ENCODE measurements around the gene BACE1. TPM values are rescaled to one million over a fixed set of nuclear protein-coding genes. Genes with fewer than 3 reads are reported as not detected.
"Not testable (repeated sequence)": the region's sequence is repeated elsewhere in the genome, so short reads cannot be mapped to it uniquely, and the experiment has no call there.

BACE1 gene
- total RNA-seq, 1 experiment from 2014 or later, result 10.2 TPM

- Mint-ChIP-seq H3K4me1 (no peaks in the 10 kb centered on the region), H3K4me3 (peak within 1 kb of the TSS in 1 of 2 experiments; percentile 31; a peak in 2 of 5 replicates)
Observed at GRCh38 chr11:117327567-117328374, 11.7 kb upstream of the BACE1 start, which contains the start of gene CEP164. Gene CEP164 (plus strand): TSS chr11:117327854. CDS start chr11:117338587, 10,733 bp downstream.

DNA sequence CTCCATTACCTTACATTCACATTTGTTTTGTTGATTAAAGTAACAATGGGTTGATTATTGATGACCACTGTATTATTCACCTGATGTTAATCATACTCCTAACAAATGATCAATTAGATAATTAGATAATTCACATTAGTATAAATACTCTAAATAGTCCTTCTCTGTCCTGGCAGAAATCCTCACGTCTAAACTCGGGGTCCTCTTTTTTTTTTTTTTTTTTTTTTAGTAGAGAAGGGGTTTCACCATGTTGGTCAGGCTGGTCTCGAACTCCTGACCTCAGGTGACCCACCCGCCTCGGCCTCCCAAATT, 11.2 kb upstream of the BACE1 start:
- not testable (repeated sequence) for H2BK12ac ChIP-seq (ENCODE audit: insufficient read length, low read depth, low read length); H3K27me3 ChIP-seq (ENCODE audit: insufficient read depth, low read length); H3K9me3 ChIP-seq (ENCODE audit: control insufficient read depth, low read depth, low read length); H3K79me1 ChIP-seq (ENCODE audit: insufficient read depth, low read depth, low read length, poor library complexity, severe bottlenecking); H3K4me3 Mint-ChIP-seq; H2BK5ac ChIP-seq (ENCODE audit: insufficient read length, low read length); H3K9me3 Mint-ChIP-seq; H3K36me3 Mint-ChIP-seq (ENCODE audit: insufficient read depth in 1 of 3, low read depth in 3 of 3); H2AK5ac ChIP-seq (ENCODE audit: insufficient read length, low read length); H3K27ac Mint-ChIP-seq; H3K4me2 ChIP-seq (ENCODE audit: insufficient read depth, insufficient read length, low read length); H3K23ac ChIP-seq (ENCODE audit: insufficient read length, low read depth, low read length); H3K79me2 ChIP-seq (ENCODE audit: insufficient read depth, low read length); H4K5ac ChIP-seq (ENCODE audit: insufficient read length, low read depth, low read length); H3K23me2 ChIP-seq (ENCODE audit: insufficient read length, low read depth, low read length, poor library complexity, severe bottlenecking); H3K27me3 Mint-ChIP-seq (ENCODE audit: low read depth); H3K4me1 ChIP-seq (ENCODE audit: insufficient read depth, low read length); H4K20me1 ChIP-seq (ENCODE audit: control insufficient read depth, insufficient read depth, insufficient read length); H2AFZ ChIP-seq (ENCODE audit: low read length); H3K14ac ChIP-seq (ENCODE audit: insufficient read depth, low read length); H3K4ac ChIP-seq (ENCODE audit: low read depth, low read length); H2BK15ac ChIP-seq (ENCODE audit: low read depth, low read length); H4K91ac ChIP-seq (ENCODE audit: insufficient read length, low read depth, low read length); H2BK20ac ChIP-seq (ENCODE audit: low read depth, low read length, poor library complexity, severe bottlenecking); H3K18ac ChIP-seq (ENCODE audit: insufficient read length, low read depth, low read length); H3T11ph ChIP-seq (ENCODE audit: low read length); DNase-seq; H3K9ac ChIP-seq (ENCODE audit: extremely low read depth, insufficient read length, low read length); H3K56ac ChIP-seq (ENCODE audit: insufficient read length, low read depth, low read length); H3K27ac ChIP-seq (ENCODE audit: insufficient read length, low read depth, low read length); H3K4me1 Mint-ChIP-seq; H2BK120ac ChIP-seq (ENCODE audit: low read depth, low read length, poor library complexity, severe bottlenecking); H4K8ac ChIP-seq (replicated peaks; ENCODE audit: insufficient read length, low read depth, low read length)
- no CpG with 5 or more reads among the region's 5 CpGs for whole genome bisulfite sequencing (ENCODE audit: extremely low coverage, insufficient read length, low lambda C conversion rate)

More at GRCh38 chr11:117327567-117328374, 11.7 kb upstream of the BACE1 start, which contains the start of gene CEP164:
- no peak within 1 kb of the TSS for H2BK15ac ChIP-seq (ENCODE audit: low read depth, low read length)
- no peak within 1 kb of the TSS for H2BK12ac ChIP-seq (ENCODE audit: insufficient read length, low read depth, low read length)
- H2BK5ac ChIP-seq (ENCODE audit: insufficient read length, low read length), result no peak within 1 kb of the TSS
- H3K27me3 ChIP-seq (ENCODE audit: insufficient read depth, low read length), result no peaks in the 10 kb centered on the region
- DNase-seq, result peak; percentile 98
- H3K27me3 Mint-ChIP-seq (ENCODE audit: low read depth), result no peaks in the 10 kb centered on the region
- peak within 1 kb of the TSS in 1 of 3 experiments; percentile 11; a peak in 1 of 7 replicates for H3K27ac Mint-ChIP-seq
- no peaks in the 10 kb centered on the region for H3K9me3 ChIP-seq (ENCODE audit: control insufficient read depth, low read depth, low read length)
- TF ChIP-seq, protein P1, sequence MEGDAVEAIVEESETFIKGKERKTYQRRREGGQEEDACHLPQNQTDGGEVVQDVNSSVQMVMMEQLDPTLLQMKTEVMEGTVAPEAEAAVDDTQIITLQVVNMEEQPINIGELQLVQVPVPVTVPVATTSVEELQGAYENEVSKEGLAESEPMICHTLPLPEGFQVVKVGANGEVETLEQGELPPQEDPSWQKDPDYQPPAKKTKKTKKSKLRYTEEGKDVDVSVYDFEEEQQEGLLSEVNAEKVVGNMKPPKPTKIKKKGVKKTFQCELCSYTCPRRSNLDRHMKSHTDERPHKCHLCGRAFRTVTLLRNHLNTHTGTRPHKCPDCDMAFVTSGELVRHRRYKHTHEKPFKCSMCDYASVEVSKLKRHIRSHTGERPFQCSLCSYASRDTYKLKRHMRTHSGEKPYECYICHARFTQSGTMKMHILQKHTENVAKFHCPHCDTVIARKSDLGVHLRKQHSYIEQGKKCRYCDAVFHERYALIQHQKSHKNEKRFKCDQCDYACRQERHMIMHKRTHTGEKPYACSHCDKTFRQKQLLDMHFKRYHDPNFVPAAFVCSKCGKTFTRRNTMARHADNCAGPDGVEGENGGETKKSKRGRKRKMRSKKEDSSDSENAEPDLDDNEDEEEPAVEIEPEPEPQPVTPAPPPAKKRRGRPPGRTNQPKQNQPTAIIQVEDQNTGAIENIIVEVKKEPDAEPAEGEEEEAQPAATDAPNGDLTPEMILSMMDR (conservative IDR thresholded peaks at IDR 0.05), result no peak
- peaks cover 6% of the 10 kb centered on the region for H3K23me2 ChIP-seq (ENCODE audit: insufficient read length, low read depth, low read length, poor library complexity, severe bottlenecking)
- H3K14ac ChIP-seq (ENCODE audit: insufficient read depth, low read length), result peak within 1 kb of the TSS; percentile 50; the same call in 1 of the 2 replicates
- no peaks in the 10 kb centered on the region for H3K4me1 ChIP-seq (ENCODE audit: insufficient read depth, low read length)
- no peaks in the 10 kb centered on the region for H3K79me1 ChIP-seq (ENCODE audit: insufficient read depth, low read depth, low read length, poor library complexity, severe bottlenecking)
- no peaks in the 10 kb centered on the region for H4K20me1 ChIP-seq (ENCODE audit: control insufficient read depth, insufficient read depth, insufficient read length)
- H2AK5ac ChIP-seq (ENCODE audit: insufficient read length, low read length), result no peak within 1 kb of the TSS
- H3K36me3 Mint-ChIP-seq (ENCODE audit: insufficient read depth in 1 of 3, low read depth in 3 of 3), result no peaks in the 10 kb centered on the region
- H3K23ac ChIP-seq (ENCODE audit: insufficient read length, low read depth, low read length), result no peak within 1 kb of the TSS
- H3K79me2 ChIP-seq (ENCODE audit: insufficient read depth, low read length), result no peaks in the 10 kb centered on the region; the same call in 1 of the 2 replicates
- H2AFZ ChIP-seq (ENCODE audit: low read length), result no peak within 1 kb of the TSS
- no peak within 1 kb of the TSS for H3K27ac ChIP-seq (ENCODE audit: insufficient read length, low read depth, low read length)
- H3K56ac ChIP-seq (ENCODE audit: insufficient read length, low read depth, low read length), result no peak within 1 kb of the TSS
- H2BK120ac ChIP-seq (ENCODE audit: low read depth, low read length, poor library complexity, severe bottlenecking), result no peak within 1 kb of the TSS
- H2BK20ac ChIP-seq (ENCODE audit: low read depth, low read length, poor library complexity, severe bottlenecking), result no peak within 1 kb of the TSS
- no peak within 1 kb of the TSS for H4K8ac ChIP-seq (replicated peaks; ENCODE audit: insufficient read length, low read depth, low read length)
- no peaks in the 10 kb centered on the region; a peak in 1 of 5 replicates for H3K9me3 Mint-ChIP-seq
- H3K9ac ChIP-seq (ENCODE audit: extremely low read depth, insufficient read length, low read length), result peak within 1 kb of the TSS; percentile 16
- no CpG with 5 or more reads among the region's 64 CpGs for WGBS (ENCODE audit: extremely low coverage, insufficient read length, low lambda C conversion rate)
- H3T11ph ChIP-seq (ENCODE audit: low read length), result no peak within 1 kb of the TSS
- H3K4ac ChIP-seq (ENCODE audit: low read depth, low read length), result no peak within 1 kb of the TSS
- H4K5ac ChIP-seq (ENCODE audit: insufficient read length, low read depth, low read length), result no peak within 1 kb of the TSS
- H3K4me2 ChIP-seq (ENCODE audit: insufficient read depth, insufficient read length, low read length), result peak within 1 kb of the TSS; percentile 73
- H3K18ac ChIP-seq (ENCODE audit: insufficient read length, low read depth, low read length), result peak within 1 kb of the TSS; percentile 81
- no peak within 1 kb of the TSS for H4K91ac ChIP-seq (ENCODE audit: insufficient read length, low read depth, low read length)
